Tibial nerve (tissue), 4 donors: ENCODE measurements around the gene ZBTB20. TPM values are rescaled to one million over a fixed set of nuclear protein-coding genes. Genes with fewer than 3 reads are reported as not detected.
A peak's percentile ranks its signal among the peaks of the same experiment; 100 is the strongest.

Experiments
- DNase-seq, 2 donors: peaks; one replicate each; pipeline ENCODE4 v3.0.0-alpha.2; 2019; ENCODE audit warnings: low spot score in 2 of 2
- H3K27ac ChIP-seq, 4 donors: fragments of 200-600 bp; sonication (generic) in 3 of 4; one replicate each; pipeline ENCODE4 v1.5.1; 2017 to 2019; ENCODE audit warnings: mild to moderate bottlenecking in 1 of 4
- H3K27me3 ChIP-seq, 2 donors: fragments of 200-600 bp; sonication (generic) in 1 of 2; one replicate each; pipeline versions ENCODE4 v1.5.1 to v1.6.0; 2017 to 2019
- H3K36me3 ChIP-seq, 3 donors: fragments of 200-600 bp; sonication (generic); one replicate each; pipeline ENCODE4 v1.5.1; 2018 to 2019
- H3K4me1 ChIP-seq, 4 donors: fragments of 200-600 bp; sonication (generic) in 3 of 4; one replicate each; pipeline ENCODE4 v1.5.1; 2017 to 2019
- H3K4me3 ChIP-seq, 4 donors: fragments of 200-600 bp; sonication (generic) in 3 of 4; one replicate each; pipeline ENCODE4 v1.5.1; 2017 to 2019; ENCODE audit warnings: mild to moderate bottlenecking in 1 of 4, moderate library complexity in 1 of 4
- H3K9me3 ChIP-seq, 4 donors: fragments of 200-600 bp; sonication (generic) in 3 of 4; one replicate each; pipeline ENCODE4 v1.5.1; 2017 to 2019
- CTCF ChIP-seq, 5 experiments: fragments of 200-600 bp in 3 of 5; fragments of 450-650 bp in 2 of 5; sonication (generic) in 3 of 5; IDR thresholded peaks; one replicate each; pipeline ENCODE4 v1.5.1; 2016 to 2019; ENCODE audit warnings: antibody characterized with exemption in 5 of 5, mild to moderate bottlenecking in 3 of 5, moderate library complexity in 2 of 5
- EP300 ChIP-seq, 2 donors: sonication (generic); formaldehyde crosslinking; IDR thresholded peaks; one replicate each; pipeline ENCODE4 v1.6.1; 2017; ENCODE audit warnings: antibody characterized with exemption in 2 of 2, mild to moderate bottlenecking in 1 of 2
- POLR2A ChIP-seq, 2 donors: fragments of 450-650 bp; IDR thresholded peaks; one replicate each; pipeline ENCODE4 v1.6.1; 2017; ENCODE audit warnings: antibody characterized with exemption in 2 of 2, mild to moderate bottlenecking in 2 of 2, moderate library complexity in 2 of 2
- WGBS, 2 donors: methylation state at CpG; one replicate each; pipeline ENCODE4 v1.1.5; 2018; 5-methylcytosine and 5-hydroxymethylcytosine counted together
- total RNA-seq, 4 donors: library from RNA; depleted of rRNA; stranded (reverse); fragments of >200 nt; gene quantifications; one replicate each; pipeline ENCODE4 v1.1.0, GENCODE V29; 2016

The ZBTB20 gene
- total RNA-seq, 4 donors from 2014 or later: 63.3 to 127 (median 102) TPM

GRCh38 chr3:114624571-114625181 lies 522.4 kb downstream of the ZBTB20 start:
- no peaks in the 10 kb centered on the region for H3K27me3 ChIP-seq
- H3K27ac ChIP-seq: peak overlapping the region; percentile 84 to 94 (median 90)
- peak overlapping the region; percentile 28 to 51 (median 38) for H3K4me3 ChIP-seq
- peak; percentile 55 to 71 for TF ChIP-seq POLR2A (IDR thresholded peaks at IDR 0.05)
- TF ChIP-seq EP300 (IDR thresholded peaks at IDR 0.05): peak in 1 of 2 donors; percentile 95
- peak in 1 of 5 experiments; percentile 25 for TF ChIP-seq CTCF (IDR thresholded peaks at IDR 0.05)
- no peaks in the 10 kb centered on the region for H3K36me3 ChIP-seq
- DNase-seq: peak; percentile 89 to 95
- H3K4me1 ChIP-seq: peaks cover 0 to 74% (median 30%) of the 10 kb centered on the region in 4 donors
- no peaks in the 10 kb centered on the region for H3K9me3 ChIP-seq
- 3 to 19% methylated on average over 10 of the region's 10 CpGs for WGBS, 2 donors

- Histone ChIP-seq H3K9me3 (no peaks in the 10 kb centered on the region), H3K36me3 (no peaks in the 10 kb centered on the region), H3K4me1 (peaks cover 0 to 76% (median 30%) of the 10 kb centered on the region in 4 donors), H3K27me3 (no peaks in the 10 kb centered on the region), H3K4me3 (peak overlapping the region; percentile 28 to 51 (median 38)), H3K27ac (peak overlapping the region; percentile 84 to 94 (median 90))
- 7 to 13% methylated on average over 6 of the region's 6 CpGs for WGBS, 2 donors
- peak; percentile 33 to 81 for DNase-seq
- TF ChIP-seq CTCF (IDR thresholded peaks at IDR 0.05) (no peak), EP300 (IDR thresholded peaks at IDR 0.05) (peak; percentile 24 to 83), POLR2A (IDR thresholded peaks at IDR 0.05) (peak in 1 of 2 donors; percentile 25)
Observed at GRCh38 chr3:114624047-114624445, 523.0 kb downstream of the ZBTB20 start.

GRCh38 chr3:114623420-114624046 lies 523.6 kb downstream of the ZBTB20 start:
- DNase-seq: no peak
- peak overlapping the region; percentile 28 to 51 (median 38) for H3K4me3 ChIP-seq
- no peaks in the 10 kb centered on the region for H3K9me3 ChIP-seq
- TF ChIP-seq EP300 (IDR thresholded peaks at IDR 0.05): no peak
- no peak for TF ChIP-seq POLR2A (IDR thresholded peaks at IDR 0.05)
- TF ChIP-seq CTCF (IDR thresholded peaks at IDR 0.05): no peak
- H3K36me3 ChIP-seq: no peaks in the 10 kb centered on the region
- 38 to 58% methylated on average over 5 of the region's 5 CpGs for WGBS, 2 donors
- peak overlapping the region; percentile 84 to 94 (median 90) for H3K27ac ChIP-seq
- peaks cover 0 to 72% (median 30%) of the 10 kb centered on the region in 4 donors for H3K4me1 ChIP-seq
- no peaks in the 10 kb centered on the region for H3K27me3 ChIP-seq

- no peaks in the 10 kb centered on the region for H3K27me3 ChIP-seq
- WGBS, 2 donors: 83 to 87% methylated on average over 3 of the region's 3 CpGs
- no peak for DNase-seq
- H3K4me1 ChIP-seq: peaks cover 0 to 63% (median 19%) of the 10 kb centered on the region in 4 donors
- H3K36me3 ChIP-seq: no peaks in the 10 kb centered on the region
- H3K4me3 ChIP-seq: no peak overlapping the region
- peak overlapping the region in 2 of 4 donors; percentile 93 to 94 for H3K27ac ChIP-seq
- H3K9me3 ChIP-seq: no peaks in the 10 kb centered on the region
- TF ChIP-seq CTCF (IDR thresholded peaks at IDR 0.05): no peak
- no peak for TF ChIP-seq POLR2A (IDR thresholded peaks at IDR 0.05)
- TF ChIP-seq EP300 (IDR thresholded peaks at IDR 0.05): no peak
Observed at GRCh38 chr3:114622001-114622400, 525.1 kb downstream of the ZBTB20 start.

GRCh38 chr3:114619771-114620170 lies 527.3 kb downstream of the ZBTB20 start:
- Histone ChIP-seq H3K4me1 (peaks cover 0 to 58% (median 2%) of the 10 kb centered on the region in 4 donors), H3K36me3 (no peaks in the 10 kb centered on the region), H3K27me3 (no peaks in the 10 kb centered on the region), H3K27ac (no peak overlapping the region), H3K4me3 (no peak overlapping the region), H3K9me3 (no peaks in the 10 kb centered on the region)
- no peak for TF ChIP-seq EP300 (IDR thresholded peaks at IDR 0.05)
- no peak for TF ChIP-seq POLR2A (IDR thresholded peaks at IDR 0.05)
- no peak for TF ChIP-seq CTCF (IDR thresholded peaks at IDR 0.05)
- 88 to 89% methylated on average over 3 of the region's 3 CpGs for WGBS, 2 donors
- no peak for DNase-seq
